T-helper 9 cell (primary cell): Measurements from ENCODE around the gene TP53I11.

Experiments used
- DNase-seq: peaks from one replicate; pipeline ENCODE4 v3.0.0-alpha.2; 2020

TP53I11 gene

GRCh38 chr11:44938066-44938691 lies 12.5 kb downstream of the TP53I11 start:
- no peak for DNase-seq

- no peak for DNase-seq
These were observed 13.6 kb downstream of the TP53I11 start for GRCh38 chr11:44936951-44937543.

- peak; percentile 80 for DNase-seq
These were observed 14.2 kb downstream of the TP53I11 start for GRCh38 chr11:44936525-44936924.

GRCh38 chr11:44934735-44935250 lies 15.9 kb downstream of the TP53I11 start:
- DNase-seq: no peak

- no peak for DNase-seq
These were observed 16.6 kb downstream of the TP53I11 start for GRCh38 chr11:44934110-44934509.

GRCh38 chr11:44931466-44931865 lies 19.2 kb downstream of the TP53I11 start:
- no peak for DNase-seq

GRCh38 chr11:44930588-44931302 lies 19.9 kb downstream of the TP53I11 start:
- DNase-seq: no peak

GRCh38 chr11:44928816-44929215 lies 21.9 kb downstream of the TP53I11 start:
- no peak for DNase-seq

- DNase-seq: no peak
These were observed 22.5 kb downstream of the TP53I11 start for GRCh38 chr11:44928144-44928543.

- peak; percentile 57 for DNase-seq
These were observed 23.5 kb downstream of the TP53I11 start for GRCh38 chr11:44927174-44927661.

GRCh38 chr11:44926036-44926435 lies 24.6 kb downstream of the TP53I11 start:
- no peak for DNase-seq

GRCh38 chr11:44923806-44924205 lies 26.9 kb downstream of the TP53I11 start:
- DNase-seq: no peak

- DNase-seq: no peak
These were observed 27.6 kb downstream of the TP53I11 start for GRCh38 chr11:44923115-44923514.

- no peak for DNase-seq
These were observed 30.2 kb downstream of the TP53I11 start for GRCh38 chr11:44920451-44920850.

- no peak for DNase-seq
These were observed 32.9 kb downstream of the TP53I11 start for GRCh38 chr11:44917741-44918140.

- no peak for DNase-seq
These were observed 33.8 kb downstream of the TP53I11 start for GRCh38 chr11:44916801-44917385.

GRCh38 chr11:44916331-44916730 lies 34.4 kb downstream of the TP53I11 start:
- DNase-seq: no peak

- no peak for DNase-seq
These were observed 35.1 kb downstream of the TP53I11 start for GRCh38 chr11:44915621-44916020.

- DNase-seq: no peak
These were observed 35.7 kb downstream of the TP53I11 start for GRCh38 chr11:44915004-44915403.

- no peak for DNase-seq
These were observed 36.6 kb downstream of the TP53I11 start for GRCh38 chr11:44914105-44914504.

- no peak for DNase-seq
These were observed 37.2 kb downstream of the TP53I11 start for GRCh38 chr11:44913502-44913901.

GRCh38 chr11:44912270-44912987 lies 38.3 kb downstream of the TP53I11 start:
- no peak for DNase-seq
